Measurements from ENCODE around the gene CABCOCO1. TPM values are rescaled to one million over a fixed set of nuclear protein-coding genes. Genes with fewer than 3 reads are reported as not detected.

The CABCOCO1 gene
- total RNA-seq, 3 donors from 2014 or later, result not detected

DNA sequence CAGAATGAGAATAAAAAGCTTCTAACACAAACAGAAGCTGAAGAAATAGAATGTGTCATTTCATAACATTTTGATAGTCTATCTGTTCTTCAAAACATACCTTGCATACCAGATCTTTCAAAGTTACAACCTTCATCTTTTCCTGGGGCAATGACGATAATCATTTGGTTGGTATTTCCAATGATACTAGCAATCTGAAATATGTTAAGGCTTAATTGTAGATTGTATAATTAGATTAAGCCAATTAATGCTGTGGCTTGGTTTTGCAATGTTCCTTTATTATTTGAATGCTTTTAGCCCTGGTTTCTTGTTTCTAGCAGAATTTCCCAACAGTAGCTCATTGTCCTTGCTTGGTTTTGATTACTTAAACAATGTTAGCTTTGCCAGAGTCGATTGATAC lies 84.6 kb downstream of the CABCOCO1 start:
- Mint-ChIP-seq H3K27me3 (ENCODE audit: low read depth) (no peaks in the 10 kb centered on the region), H3K4me3 (no peak overlapping the region), H3K4me1 (ENCODE audit: low read depth) (peaks cover 18% of the 10 kb centered on the region), H3K9me3 (peaks cover 4% of the 10 kb centered on the region), H3K36me3 (ENCODE audit: insufficient read depth) (no peaks in the 10 kb centered on the region)
- DNase-seq (no peak), ATAC-seq (no peak)

DNA sequence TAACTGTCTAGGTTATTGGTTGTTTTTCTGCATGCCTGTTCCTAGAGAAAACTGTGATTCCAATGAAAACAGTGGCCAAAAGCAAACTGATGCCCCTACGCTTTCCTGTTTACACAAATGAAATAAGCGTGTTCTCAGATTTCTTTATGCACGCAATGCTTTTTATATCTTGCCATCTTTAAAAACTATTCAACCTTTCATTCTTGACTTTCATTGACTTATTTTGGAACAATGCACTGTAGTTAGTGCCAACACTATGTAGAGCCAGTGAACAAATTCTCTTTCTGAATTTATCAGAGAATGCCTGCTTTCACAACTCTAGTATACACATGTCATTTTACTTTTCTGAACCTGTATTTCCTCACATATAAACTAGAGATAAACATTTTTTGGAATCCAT lies 86.6 kb downstream of the CABCOCO1 start:
- H3K9me3 Mint-ChIP-seq, result no peaks in the 10 kb centered on the region
- H3K27me3 Mint-ChIP-seq (ENCODE audit: low read depth), result no peaks in the 10 kb centered on the region
- H3K4me3 Mint-ChIP-seq, result no peak overlapping the region
- DNase-seq (no peak), ATAC-seq (no peak)
- peaks cover 29% of the 10 kb centered on the region for H3K4me1 Mint-ChIP-seq (ENCODE audit: low read depth)
- no peaks in the 10 kb centered on the region for H3K36me3 Mint-ChIP-seq (ENCODE audit: insufficient read depth)

DNA sequence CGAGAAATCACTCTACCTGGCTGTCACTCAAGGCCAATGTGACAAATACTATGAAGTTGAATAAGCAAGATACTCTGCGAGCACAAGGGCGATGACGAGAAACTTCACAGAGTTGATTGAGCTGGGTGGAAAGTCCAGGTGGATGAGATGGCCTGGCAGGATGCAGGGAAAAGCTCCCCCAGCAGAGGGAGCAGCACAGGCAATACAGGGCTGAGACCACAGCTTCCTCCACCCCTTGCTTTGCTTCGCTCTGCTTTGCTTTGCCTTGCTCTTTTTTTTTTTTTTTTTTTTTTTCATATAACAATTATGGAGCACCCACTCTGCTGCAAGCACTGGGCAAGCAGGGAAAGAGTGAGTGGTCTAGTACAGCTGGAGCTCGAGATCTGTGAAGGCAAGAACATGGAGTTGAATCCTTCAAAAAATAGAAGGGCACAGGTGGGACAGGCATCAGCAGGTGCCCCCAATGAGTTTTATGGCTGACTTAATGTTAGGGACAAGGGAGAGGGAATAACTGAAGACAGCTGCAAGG lies 88.3 kb downstream of the CABCOCO1 start:
- Mint-ChIP-seq H3K9me3 (no peaks in the 10 kb centered on the region), H3K27me3 (ENCODE audit: low read depth) (no peaks in the 10 kb centered on the region), H3K4me3 (no peak overlapping the region), H3K4me1 (ENCODE audit: low read depth) (peaks cover 29% of the 10 kb centered on the region), H3K36me3 (ENCODE audit: insufficient read depth) (no peaks in the 10 kb centered on the region)
- peak; percentile 95 to 97 for ATAC-seq
- DNase-seq, result peak; percentile 62

DNA sequence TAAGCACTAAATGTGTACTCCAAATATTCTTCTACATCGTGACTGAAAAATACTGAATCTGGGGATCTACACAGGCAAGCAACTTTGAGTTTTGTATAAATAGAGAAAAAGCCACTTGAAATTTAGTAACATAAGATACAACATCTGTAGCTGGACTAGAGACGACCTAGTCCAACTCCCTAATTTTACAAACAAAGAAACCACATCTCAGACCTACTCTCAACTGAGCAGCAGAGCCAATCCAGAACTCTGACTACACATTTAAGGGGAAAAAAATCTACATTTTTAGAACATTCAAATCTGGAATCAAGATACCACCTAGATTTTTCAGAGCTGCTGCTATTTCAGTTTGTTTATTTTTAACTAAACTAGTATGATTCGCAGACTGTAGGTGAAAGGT lies 88.9 kb downstream of the CABCOCO1 start:
- Mint-ChIP-seq H3K4me1 (ENCODE audit: low read depth) (peaks cover 29% of the 10 kb centered on the region), H3K36me3 (ENCODE audit: insufficient read depth) (no peaks in the 10 kb centered on the region), H3K9me3 (no peaks in the 10 kb centered on the region), H3K27me3 (ENCODE audit: low read depth) (no peaks in the 10 kb centered on the region), H3K4me3 (no peak overlapping the region)
- no peak for ATAC-seq
- DNase-seq, result no peak

DNA sequence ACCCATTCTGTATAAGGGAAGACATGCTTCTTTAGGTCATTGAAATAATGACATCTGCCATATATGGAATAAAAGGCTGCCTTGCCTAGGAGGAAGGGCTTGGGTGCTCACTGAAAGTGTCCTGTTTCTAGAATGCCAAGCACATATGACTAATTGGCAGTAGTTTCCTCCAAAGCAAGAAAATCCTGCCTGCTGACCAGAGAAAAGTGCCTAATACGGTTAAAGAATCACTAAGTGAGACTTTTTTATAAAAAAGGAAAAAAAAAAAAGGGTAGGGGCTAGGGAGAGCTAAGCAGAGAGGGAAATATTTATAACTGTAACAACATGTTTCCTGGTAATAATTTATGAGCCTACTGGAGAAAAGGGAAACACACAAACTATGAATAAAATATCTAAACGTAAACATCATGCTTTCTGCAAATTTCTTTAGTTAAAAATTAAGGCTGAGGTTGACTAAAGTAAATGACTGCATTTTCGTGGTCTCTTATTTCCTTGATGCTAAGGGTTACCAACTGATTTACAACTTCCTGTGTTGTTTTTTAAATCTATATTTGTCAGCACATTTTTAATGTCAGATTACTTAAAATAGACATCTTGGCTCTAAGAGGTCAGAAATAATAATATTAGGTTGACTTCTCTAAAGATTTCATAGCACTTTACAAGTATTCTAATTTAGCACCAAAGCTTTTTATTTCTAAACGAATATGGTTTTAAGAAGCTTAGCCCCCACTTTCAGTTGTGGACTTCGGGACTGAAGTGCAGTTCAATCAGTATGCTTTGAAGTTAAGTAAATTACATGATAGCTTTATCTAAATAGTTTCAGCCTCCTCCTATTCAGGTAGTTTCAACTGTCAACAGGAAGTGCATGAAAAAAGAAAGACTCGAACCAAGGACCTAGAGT lies 89.6 kb downstream of the CABCOCO1 start:
- Mint-ChIP-seq H3K9me3 (no peaks in the 10 kb centered on the region), H3K4me3 (peak overlapping the region; percentile 33), H3K36me3 (ENCODE audit: insufficient read depth) (no peaks in the 10 kb centered on the region), H3K27me3 (ENCODE audit: low read depth) (no peaks in the 10 kb centered on the region), H3K4me1 (ENCODE audit: low read depth) (peaks cover 29% of the 10 kb centered on the region)
- ATAC-seq (no peak), DNase-seq (no peak)

DNA sequence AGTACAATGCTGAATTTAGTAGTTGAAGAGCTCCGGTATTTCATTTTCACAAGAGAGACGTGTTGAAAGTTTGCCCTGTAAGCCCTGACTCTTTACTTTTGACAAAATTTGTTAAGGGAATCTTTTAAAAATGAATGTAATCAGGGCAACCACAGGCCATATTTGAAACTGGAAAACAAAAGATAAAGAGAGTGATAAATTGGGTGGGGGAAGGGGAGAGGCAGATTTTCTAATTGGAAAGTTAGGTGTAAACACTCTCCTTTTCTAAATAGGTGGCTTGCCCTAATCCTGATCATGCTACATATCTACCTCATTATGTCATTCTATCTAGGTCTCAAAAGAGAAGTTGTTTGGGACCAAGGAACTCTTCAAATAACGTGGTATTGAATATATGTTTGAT lies 90.7 kb downstream of the CABCOCO1 start:
- ATAC-seq (no peak), DNase-seq (no peak)
- no peaks in the 10 kb centered on the region for H3K27me3 Mint-ChIP-seq (ENCODE audit: low read depth)
- H3K4me1 Mint-ChIP-seq (ENCODE audit: low read depth), result peaks cover 29% of the 10 kb centered on the region
- no peak overlapping the region for H3K4me3 Mint-ChIP-seq
- no peaks in the 10 kb centered on the region for H3K36me3 Mint-ChIP-seq (ENCODE audit: insufficient read depth)
- no peaks in the 10 kb centered on the region for H3K9me3 Mint-ChIP-seq

DNA sequence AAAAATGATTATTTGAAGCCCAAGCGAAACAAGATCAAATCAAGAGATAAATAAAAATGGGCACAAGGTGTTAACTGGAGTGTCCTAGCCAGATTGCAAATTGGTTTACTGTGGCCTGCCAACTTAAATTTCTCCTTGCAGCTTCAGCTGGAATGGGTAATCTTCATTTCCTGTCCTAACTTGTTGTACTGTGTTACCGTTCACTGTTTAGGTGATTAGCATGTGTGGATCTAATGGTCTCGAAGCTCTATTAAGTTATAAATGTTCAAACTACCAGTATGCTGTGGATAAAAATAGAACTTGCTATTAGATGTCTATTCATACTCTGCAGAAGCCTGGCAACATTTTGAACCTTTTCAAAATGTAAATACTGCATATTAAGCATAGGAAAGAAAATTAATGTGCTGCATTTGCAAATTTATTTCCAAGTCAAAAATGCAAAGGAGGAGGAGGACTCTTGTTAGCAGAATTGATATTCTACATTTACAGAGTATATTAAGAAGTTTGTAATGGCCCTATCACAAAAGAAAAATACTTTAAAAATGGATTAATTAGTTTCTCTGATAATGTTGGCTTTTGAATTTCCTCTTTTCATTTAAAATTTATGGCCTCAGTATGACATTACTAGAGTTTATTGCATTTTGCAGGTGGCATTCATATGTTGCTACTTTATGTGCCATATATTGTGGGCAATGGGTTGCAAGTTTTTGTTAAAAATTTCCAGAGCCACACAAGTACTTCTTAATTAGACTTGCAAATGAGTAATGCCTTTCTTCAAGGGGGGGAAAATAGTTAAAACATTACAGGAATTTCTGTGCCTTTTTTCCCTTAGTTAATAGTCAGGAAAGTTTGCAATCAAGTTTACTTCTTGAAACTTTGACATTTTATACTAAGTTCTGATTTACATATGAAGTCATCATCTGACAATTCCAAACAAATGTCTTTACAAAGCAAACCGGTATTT lies 92.1 kb downstream of the CABCOCO1 start:
- Mint-ChIP-seq H3K27me3 (ENCODE audit: low read depth) (no peaks in the 10 kb centered on the region), H3K4me1 (ENCODE audit: low read depth) (peaks cover 29% of the 10 kb centered on the region), H3K36me3 (ENCODE audit: insufficient read depth) (no peaks in the 10 kb centered on the region), H3K9me3 (no peaks in the 10 kb centered on the region), H3K4me3 (no peak overlapping the region)
- DNase-seq, result no peak
- no peak for ATAC-seq

DNA sequence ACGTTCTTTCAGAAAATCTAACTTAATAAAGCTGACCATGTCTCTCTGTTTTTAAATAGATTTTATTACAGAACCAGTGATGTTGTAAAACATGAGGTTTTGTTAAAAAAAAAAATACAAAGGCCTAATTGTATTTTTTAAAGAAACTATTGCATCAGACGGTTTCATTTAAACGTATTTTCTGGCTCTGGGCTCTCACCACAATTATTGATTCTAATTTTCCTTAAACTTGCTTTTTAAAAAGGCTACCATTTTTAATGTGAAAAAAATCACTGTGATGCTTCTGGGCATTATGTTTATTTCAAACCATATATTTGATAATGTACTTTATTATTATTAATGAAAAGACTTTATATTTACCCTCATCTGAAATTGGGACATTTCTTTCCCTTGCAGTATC lies 94.3 kb downstream of the CABCOCO1 start:
- Mint-ChIP-seq H3K27me3 (ENCODE audit: low read depth) (no peaks in the 10 kb centered on the region), H3K36me3 (ENCODE audit: insufficient read depth) (no peaks in the 10 kb centered on the region), H3K4me1 (ENCODE audit: low read depth) (peaks cover 16% of the 10 kb centered on the region), H3K9me3 (no peaks in the 10 kb centered on the region), H3K4me3 (no peak overlapping the region)
- ATAC-seq, result no peak
- DNase-seq, result no peak

DNA sequence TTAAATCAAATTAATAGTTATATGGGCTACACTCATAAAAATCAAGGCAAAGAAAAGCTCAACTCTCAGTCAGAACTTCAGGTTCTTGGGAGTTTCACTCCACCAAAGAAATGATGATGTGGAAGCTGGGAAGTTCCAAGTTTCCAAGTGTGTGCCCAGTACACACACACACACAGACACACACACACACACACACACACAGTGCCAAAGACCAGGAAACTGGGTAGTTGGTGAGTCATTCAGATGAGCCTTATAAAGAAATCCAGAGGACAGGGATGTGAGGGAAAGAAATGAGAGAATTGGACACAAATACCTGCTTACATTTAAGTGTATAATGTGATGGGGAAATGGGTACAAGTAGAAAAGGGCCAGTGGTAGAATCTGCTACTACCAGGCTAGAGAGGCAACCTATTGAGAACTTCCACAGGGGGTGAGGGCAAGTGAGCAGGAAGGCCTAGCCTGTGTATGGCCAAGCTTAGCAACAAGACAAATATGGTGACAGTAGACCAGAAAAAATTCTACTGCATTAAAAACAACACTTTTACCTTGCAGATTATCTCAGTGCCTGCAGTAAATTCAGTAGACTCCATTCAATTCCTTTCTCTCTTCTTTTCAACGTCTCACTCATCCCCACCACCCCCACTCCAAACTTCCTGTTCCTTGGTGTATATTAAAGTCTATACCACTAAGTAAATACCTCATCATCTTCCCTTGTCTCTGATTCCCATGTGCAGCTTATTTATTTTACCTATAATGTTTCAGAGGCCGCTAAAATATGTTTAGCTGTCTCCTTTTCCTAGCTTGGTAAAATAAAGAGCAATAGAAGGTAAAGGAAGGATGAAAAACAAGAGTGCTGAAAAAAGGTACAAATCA lies 95.0 kb downstream of the CABCOCO1 start:
- DNase-seq, result no peak
- Mint-ChIP-seq H3K9me3 (no peaks in the 10 kb centered on the region), H3K4me1 (ENCODE audit: low read depth) (peaks cover 8% of the 10 kb centered on the region), H3K4me3 (no peak overlapping the region), H3K36me3 (ENCODE audit: insufficient read depth) (no peaks in the 10 kb centered on the region), H3K27me3 (ENCODE audit: low read depth) (no peaks in the 10 kb centered on the region)
- no peak for ATAC-seq

DNA sequence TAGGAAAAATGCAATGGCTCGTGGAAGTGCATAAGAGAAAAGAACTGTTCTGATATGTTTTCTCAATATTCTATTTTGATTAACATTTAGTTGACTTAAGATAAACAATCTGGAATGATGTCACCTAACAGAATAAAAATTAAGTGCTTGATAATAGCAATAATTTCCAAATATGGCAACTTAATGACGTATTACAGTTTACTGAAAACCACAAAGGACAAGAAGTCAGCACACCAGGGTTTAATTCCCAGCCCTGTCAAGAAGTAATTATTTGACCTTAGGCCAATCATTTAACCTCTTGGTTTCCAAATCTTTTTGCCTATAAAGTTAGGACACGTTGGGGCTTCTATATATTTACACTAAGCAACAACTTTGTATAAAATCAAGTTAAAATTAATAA lies 95.7 kb downstream of the CABCOCO1 start:
- Mint-ChIP-seq H3K4me1 (ENCODE audit: low read depth) (peaks cover 4% of the 10 kb centered on the region), H3K4me3 (no peak overlapping the region), H3K9me3 (no peaks in the 10 kb centered on the region), H3K36me3 (ENCODE audit: insufficient read depth) (no peaks in the 10 kb centered on the region), H3K27me3 (ENCODE audit: low read depth) (no peaks in the 10 kb centered on the region)
- ATAC-seq (no peak), DNase-seq (no peak)

DNA sequence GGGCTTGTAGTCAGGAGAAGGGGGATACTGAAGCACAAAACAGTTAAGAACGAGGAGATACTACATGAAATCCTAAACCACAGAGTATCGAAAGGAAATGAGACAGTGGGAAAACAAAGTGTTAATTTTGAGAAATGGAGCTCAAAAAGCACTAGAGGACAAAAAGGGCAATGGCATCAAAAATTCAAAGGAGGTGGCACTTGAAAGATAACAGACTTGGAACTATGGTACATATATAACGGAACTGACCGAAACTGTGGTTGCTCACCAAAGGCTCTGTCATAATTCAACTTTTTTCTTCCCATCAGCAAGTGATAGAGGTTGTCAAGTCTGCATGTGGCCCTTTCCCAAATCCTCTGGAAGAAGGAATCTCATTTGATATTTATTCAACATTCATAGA lies 97.0 kb downstream of the CABCOCO1 start:
- DNase-seq (no peak), ATAC-seq (no peak)

DNA sequence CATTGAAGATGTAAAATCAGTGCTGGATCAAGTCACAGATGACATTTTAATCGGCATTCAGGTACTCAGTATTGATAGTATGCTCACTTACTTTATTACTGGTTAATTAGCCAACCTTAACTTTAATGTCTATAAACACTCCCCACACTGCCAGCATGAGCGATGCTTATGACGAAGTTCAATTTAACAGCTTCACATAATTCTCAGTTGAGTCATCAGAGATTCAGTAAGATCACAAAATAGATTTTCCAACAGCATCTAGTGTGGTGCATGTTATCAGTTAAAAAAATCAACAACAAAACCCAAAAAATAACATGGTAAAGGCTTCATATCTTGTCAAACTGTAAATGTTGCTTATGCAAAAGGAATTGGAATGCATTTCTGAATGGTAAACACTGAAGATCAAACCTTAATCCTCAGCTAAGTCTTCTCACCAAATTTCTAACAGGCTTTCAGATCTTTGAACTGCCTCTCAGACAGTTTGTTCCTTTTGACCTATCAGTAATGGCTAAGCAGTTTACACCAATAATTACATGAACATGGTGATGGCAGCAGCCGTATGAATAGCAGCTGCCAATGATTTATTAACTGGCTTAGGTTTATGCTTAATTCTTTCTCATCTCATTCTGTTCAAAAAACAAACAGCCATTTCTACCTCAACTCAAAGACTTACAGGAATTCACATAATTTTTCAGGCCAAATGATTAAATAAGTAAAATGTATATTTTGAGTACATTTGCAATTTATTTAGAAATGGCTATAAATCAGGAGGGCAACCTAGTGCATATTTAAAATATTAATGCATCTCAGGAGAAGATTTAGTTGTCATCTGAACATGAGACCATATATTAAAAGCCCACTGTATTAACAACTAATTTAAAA lies 98.5 kb downstream of the CABCOCO1 start:
- DNase-seq (no peak), ATAC-seq (peak; percentile 38 to 62)
- H3K4me1 Mint-ChIP-seq (ENCODE audit: low read depth), result peaks cover 16% of the 10 kb centered on the region
- no peaks in the 10 kb centered on the region for H3K9me3 Mint-ChIP-seq
- no peaks in the 10 kb centered on the region for H3K27me3 Mint-ChIP-seq (ENCODE audit: low read depth)
- H3K36me3 Mint-ChIP-seq (ENCODE audit: insufficient read depth), result no peaks in the 10 kb centered on the region
- H3K4me3 Mint-ChIP-seq, result no peak overlapping the region

More for the DNA sequence above, 97.0 kb downstream of the CABCOCO1 start:
- H3K4me1 Mint-ChIP-seq (ENCODE audit: low read depth), result peaks cover 5% of the 10 kb centered on the region
- no peak overlapping the region for H3K4me3 Mint-ChIP-seq
- no peaks in the 10 kb centered on the region for H3K27me3 Mint-ChIP-seq (ENCODE audit: low read depth)
- no peaks in the 10 kb centered on the region for H3K9me3 Mint-ChIP-seq
- no peaks in the 10 kb centered on the region for H3K36me3 Mint-ChIP-seq (ENCODE audit: insufficient read depth)

DNA sequence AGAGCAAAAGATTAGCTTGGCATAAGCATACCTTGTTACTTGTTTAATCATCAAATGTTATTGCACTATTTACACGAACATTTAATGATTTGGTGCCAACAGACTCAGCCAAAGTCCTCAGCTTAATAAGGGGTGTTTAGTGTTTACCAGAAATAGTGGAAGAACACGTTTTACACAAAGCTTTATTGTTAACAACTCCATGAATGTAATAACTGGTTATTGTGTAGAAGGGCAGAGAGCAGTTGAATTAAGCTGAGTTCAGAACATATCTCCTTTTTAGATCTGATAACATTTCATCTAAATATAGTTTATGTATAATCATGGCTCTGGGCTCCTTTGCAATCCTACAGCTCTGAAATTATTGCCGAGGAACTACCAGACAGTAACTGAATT lies 99.1 kb downstream of the CABCOCO1 start:
- no peak for ATAC-seq
- no peaks in the 10 kb centered on the region for H3K36me3 Mint-ChIP-seq (ENCODE audit: insufficient read depth)
- H3K27me3 Mint-ChIP-seq (ENCODE audit: low read depth), result no peaks in the 10 kb centered on the region
- DNase-seq, result no peak
- H3K9me3 Mint-ChIP-seq, result no peaks in the 10 kb centered on the region
- H3K4me1 Mint-ChIP-seq (ENCODE audit: low read depth), result peaks cover 16% of the 10 kb centered on the region
- H3K4me3 Mint-ChIP-seq, result no peak overlapping the region

Measured in activated T-cell treated with anti-CD3 and anti-CD28 coated beads, Interleukin-2, amount 50 U/mL, for 4 hours (primary cell).